Liver (tissue), 3 donors: Measurements from ENCODE around the gene SERPING1.
A peak's percentile ranks its signal among the peaks of the same experiment; 100 is the strongest.

Source experiments
- EGR1 ChIP-seq, 2 donors: IDR thresholded peaks; 2 replicates each; pipeline ENCODE4 v1.6.1; 2016 to 2018; ENCODE audit warnings: antibody characterized with exemption in 2 of 2, low read depth in 2 of 2
- GABPA ChIP-seq, 2 donors: IDR thresholded peaks in 1 of 2; conservative IDR thresholded peaks in 1 of 2; 2 replicates each; pipeline ENCODE4 v1.6.1; 2016; ENCODE audit warnings: antibody characterized with exemption in 2 of 2, mild to moderate bottlenecking in 1 of 2, moderate library complexity in 1 of 2
- HNF4A ChIP-seq, 2 donors: conservative IDR thresholded peaks; 2 replicates each; pipeline ENCODE4 v1.6.1; 2016; ENCODE audit warnings: antibody characterized with exemption in 2 of 2, mild to moderate bottlenecking in 2 of 2
- JUND ChIP-seq, 2 donors: IDR thresholded peaks; 2 replicates each; pipeline ENCODE4 v1.6.1; 2016; ENCODE audit warnings: antibody characterized with exemption in 2 of 2
- NR2F2 ChIP-seq: IDR thresholded peaks from 2 replicates; pipeline ENCODE4 v1.6.1; 2016; ENCODE audit warnings: antibody characterized with exemption
- RXRA ChIP-seq, 2 donors: IDR thresholded peaks; 2 replicates each; pipeline ENCODE4 v1.6.1; 2017 to 2018; ENCODE audit warnings: antibody characterized with exemption in 2 of 2, mild to moderate bottlenecking in 1 of 2
- TAF1 ChIP-seq: conservative IDR thresholded peaks from 2 replicates; pipeline ENCODE4 v1.6.1; 2016; ENCODE audit warnings: antibody characterized with exemption, mild to moderate bottlenecking
- YY1 ChIP-seq: IDR thresholded peaks from 2 replicates; pipeline ENCODE4 v1.6.1; 2016; ENCODE audit warnings: antibody characterized with exemption, mild to moderate bottlenecking
- TF ChIP-seq, protein P1 (sequence below): fragments of 150-350 bp; IDR thresholded peaks from 2 replicates; pipeline ENCODE4 v1.5.1; 2017; ENCODE audit warnings: improper control_type of control experiment, low read depth, low read length; ENCODE audit not compliant: missing input control
- TF ChIP-seq, protein P2 (sequence below): IDR thresholded peaks from 2 replicates; pipeline ENCODE4 v1.6.1; 2016; ENCODE audit warnings: antibody characterized with exemption, mild to moderate bottlenecking
- donor health status: healthy.
- donor health status: healthy.

DNA sequence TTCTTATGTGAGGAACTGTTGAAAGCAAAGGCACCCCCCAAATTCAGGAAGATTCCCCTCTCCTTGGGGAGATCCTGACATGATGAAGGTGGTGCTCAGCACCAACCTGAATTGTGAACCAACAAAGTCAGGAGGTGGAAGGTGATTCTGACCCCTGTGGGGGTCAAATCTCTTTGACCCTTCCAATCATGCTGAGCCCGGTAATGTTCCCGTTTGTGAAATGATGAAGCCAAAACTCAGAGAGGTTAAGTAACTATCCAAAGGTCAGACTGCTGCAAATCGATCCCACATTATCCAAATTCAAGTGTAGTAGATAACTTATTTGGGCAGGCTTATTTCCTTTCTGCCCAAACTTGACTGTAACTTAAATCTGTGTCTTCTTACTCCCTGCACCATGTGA, 19.1 kb downstream of the SERPING1 start:
- TF ChIP-seq RXRA (IDR thresholded peaks at IDR 0.05), result peak; percentile 97
- TF ChIP-seq, protein P1, sequence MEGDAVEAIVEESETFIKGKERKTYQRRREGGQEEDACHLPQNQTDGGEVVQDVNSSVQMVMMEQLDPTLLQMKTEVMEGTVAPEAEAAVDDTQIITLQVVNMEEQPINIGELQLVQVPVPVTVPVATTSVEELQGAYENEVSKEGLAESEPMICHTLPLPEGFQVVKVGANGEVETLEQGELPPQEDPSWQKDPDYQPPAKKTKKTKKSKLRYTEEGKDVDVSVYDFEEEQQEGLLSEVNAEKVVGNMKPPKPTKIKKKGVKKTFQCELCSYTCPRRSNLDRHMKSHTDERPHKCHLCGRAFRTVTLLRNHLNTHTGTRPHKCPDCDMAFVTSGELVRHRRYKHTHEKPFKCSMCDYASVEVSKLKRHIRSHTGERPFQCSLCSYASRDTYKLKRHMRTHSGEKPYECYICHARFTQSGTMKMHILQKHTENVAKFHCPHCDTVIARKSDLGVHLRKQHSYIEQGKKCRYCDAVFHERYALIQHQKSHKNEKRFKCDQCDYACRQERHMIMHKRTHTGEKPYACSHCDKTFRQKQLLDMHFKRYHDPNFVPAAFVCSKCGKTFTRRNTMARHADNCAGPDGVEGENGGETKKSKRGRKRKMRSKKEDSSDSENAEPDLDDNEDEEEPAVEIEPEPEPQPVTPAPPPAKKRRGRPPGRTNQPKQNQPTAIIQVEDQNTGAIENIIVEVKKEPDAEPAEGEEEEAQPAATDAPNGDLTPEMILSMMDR, result no peak
- peak in 1 of 2 donors; percentile 78 for TF ChIP-seq EGR1 (IDR thresholded peaks at IDR 0.05; ENCODE audit: low read depth in 2 of 2)
- TF ChIP-seq JUND (IDR thresholded peaks at IDR 0.05), result peak; percentile 81 to 84
- TF ChIP-seq, protein P2, sequence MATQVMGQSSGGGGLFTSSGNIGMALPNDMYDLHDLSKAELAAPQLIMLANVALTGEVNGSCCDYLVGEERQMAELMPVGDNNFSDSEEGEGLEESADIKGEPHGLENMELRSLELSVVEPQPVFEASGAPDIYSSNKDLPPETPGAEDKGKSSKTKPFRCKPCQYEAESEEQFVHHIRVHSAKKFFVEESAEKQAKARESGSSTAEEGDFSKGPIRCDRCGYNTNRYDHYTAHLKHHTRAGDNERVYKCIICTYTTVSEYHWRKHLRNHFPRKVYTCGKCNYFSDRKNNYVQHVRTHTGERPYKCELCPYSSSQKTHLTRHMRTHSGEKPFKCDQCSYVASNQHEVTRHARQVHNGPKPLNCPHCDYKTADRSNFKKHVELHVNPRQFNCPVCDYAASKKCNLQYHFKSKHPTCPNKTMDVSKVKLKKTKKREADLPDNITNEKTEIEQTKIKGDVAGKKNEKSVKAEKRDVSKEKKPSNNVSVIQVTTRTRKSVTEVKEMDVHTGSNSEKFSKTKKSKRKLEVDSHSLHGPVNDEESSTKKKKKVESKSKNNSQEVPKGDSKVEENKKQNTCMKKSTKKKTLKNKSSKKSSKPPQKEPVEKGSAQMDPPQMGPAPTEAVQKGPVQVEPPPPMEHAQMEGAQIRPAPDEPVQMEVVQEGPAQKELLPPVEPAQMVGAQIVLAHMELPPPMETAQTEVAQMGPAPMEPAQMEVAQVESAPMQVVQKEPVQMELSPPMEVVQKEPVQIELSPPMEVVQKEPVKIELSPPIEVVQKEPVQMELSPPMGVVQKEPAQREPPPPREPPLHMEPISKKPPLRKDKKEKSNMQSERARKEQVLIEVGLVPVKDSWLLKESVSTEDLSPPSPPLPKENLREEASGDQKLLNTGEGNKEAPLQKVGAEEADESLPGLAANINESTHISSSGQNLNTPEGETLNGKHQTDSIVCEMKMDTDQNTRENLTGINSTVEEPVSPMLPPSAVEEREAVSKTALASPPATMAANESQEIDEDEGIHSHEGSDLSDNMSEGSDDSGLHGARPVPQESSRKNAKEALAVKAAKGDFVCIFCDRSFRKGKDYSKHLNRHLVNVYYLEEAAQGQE, result peak; percentile 43
- TF ChIP-seq YY1, result peak; percentile 46
- no peak for TF ChIP-seq GABPA (IDR thresholded peaks at IDR 0.05 in 1 of 2, conservative IDR thresholded peaks at IDR 0.05 in 1 of 2)
- peak; percentile 100 for TF ChIP-seq NR2F2
- TF ChIP-seq TAF1, result peak; percentile 17
- peak; percentile 96 to 97 for TF ChIP-seq HNF4A (conservative IDR thresholded peaks at IDR 0.05)
